ENCODE data around the gene MAF.

Gene MAF

DNA sequence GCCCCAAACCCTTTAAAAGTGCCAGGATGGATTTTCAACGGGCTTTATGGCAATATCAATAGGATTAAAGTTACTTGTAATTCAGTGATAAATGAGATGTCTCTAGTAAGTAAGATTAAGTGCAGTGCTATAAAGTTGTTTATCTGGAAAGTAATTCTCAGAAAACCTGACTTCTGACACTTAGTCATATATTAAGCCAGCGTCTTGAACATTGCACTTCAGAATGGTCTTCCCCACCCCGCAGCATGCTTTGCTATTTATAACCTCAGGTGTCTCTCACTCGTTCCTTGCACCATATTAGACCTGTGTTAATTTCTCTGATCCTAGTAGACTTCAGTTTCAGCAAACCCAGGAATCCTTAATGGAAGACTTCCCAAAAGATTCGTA lies 2.1 kb upstream of the MAF start:
- Mint-ChIP-seq H3K9me3 (no peaks in the 10 kb centered on the region), H3K27me3 (peaks cover 48 to 54% of the 10 kb centered on the region in 2 donors), H3K4me3 (no peak overlapping the region), H3K36me3 (no peaks in the 10 kb centered on the region), H3K27ac (no peak overlapping the region), H3K4me1 (peaks cover 20 to 36% of the 10 kb centered on the region in 2 donors)
- DNase-seq (no peak), ATAC-seq (replicated peaks) (no peak)

DNA sequence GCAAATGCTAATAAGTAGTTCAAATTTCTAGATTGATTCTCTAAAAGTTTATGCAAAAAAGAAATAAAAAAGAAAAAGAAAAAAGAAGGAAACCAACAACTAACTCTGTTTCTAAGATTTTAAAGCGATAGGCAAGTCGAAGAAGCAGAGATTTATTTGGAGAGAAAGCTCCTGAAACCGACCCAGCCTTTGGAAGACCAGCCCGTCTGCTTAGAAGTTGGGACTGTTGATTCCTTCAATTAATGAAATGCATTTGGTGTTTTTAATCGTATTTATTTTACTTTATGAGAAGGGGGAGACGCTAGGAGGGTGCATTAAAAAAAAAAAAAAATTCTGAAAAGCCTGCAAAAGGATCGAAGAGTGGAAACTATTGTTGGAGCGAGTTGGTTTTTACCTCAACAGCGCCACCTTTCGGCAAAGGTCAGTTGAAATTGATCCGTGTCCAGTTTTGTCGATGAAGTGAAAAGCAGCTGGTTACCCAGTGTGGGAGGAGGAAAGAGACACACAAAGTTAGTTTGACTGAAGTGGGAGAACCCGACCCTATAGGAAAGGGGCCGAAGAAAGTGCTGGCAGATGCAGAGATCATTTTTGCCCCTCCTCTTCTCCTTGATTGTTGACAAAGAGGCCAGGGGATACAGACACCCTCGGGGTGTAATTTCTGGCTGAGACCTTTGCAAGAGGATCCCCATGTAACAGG lies 1.5 kb upstream of the MAF start:
- no peaks in the 10 kb centered on the region for H3K9me3 Mint-ChIP-seq
- H3K4me1 Mint-ChIP-seq = peaks cover 20 to 36% of the 10 kb centered on the region in 2 donors
- no peaks in the 10 kb centered on the region for H3K36me3 Mint-ChIP-seq
- ATAC-seq (replicated peaks) (peak in 1 of 2 donors; percentile 18), DNase-seq (peak; percentile 52)
- H3K27ac Mint-ChIP-seq = no peak overlapping the region
- peaks cover 48 to 53% of the 10 kb centered on the region in 2 donors for H3K27me3 Mint-ChIP-seq
- H3K4me3 Mint-ChIP-seq = peak overlapping the region; percentile 89 to 91

DNA sequence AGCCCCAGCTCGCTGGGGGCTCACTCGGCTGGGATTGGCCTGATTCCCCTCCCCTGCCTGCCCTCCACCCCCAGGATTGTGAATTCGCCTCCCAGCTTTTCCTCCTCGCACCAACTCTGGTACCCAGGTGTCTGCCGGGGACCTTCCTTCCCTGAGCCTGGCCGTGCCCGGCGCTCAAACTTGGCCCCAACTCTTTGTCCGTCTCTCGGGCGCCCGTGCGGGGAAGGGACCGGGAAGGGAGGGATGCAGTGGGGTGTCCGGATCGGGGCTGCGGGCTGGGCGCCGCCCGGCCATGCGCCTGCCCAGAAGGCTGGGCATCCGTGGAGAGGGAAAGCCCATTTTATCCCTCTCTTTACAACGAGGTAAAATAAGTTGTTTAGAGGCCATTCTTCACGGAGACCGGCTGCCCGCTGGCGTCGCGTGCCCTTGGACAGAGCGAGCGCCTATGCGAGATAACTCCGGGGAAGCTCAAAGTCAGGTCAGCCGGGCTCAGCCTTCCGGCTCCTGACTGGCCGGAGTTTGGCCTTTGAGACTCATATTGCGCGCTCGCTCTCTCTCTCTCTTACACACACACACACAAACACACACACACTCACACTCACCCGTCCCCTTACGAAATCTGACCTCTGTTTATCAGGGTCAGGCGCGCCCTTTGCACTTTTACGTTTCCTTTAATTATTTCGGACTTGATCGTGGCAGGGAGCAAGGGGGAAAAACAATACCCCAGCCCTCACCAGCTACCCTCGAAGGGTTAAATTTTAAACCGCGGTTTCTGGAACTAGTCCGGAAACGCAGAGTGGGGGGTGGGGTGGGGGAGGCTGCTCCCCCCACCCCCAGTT lies 774 bp upstream of the MAF start:
- ATAC-seq (replicated peaks) = peak in 1 of 2 donors; percentile 7
- Mint-ChIP-seq H3K9me3 (no peaks in the 10 kb centered on the region), H3K4me1 (peaks cover 19 to 36% of the 10 kb centered on the region in 2 donors), H3K4me3 (peak overlapping the region; percentile 89 to 91), H3K27me3 (peaks cover 50 to 53% of the 10 kb centered on the region in 2 donors), H3K27ac (no peak overlapping the region), H3K36me3 (no peaks in the 10 kb centered on the region)
- DNase-seq = no peak

DNA sequence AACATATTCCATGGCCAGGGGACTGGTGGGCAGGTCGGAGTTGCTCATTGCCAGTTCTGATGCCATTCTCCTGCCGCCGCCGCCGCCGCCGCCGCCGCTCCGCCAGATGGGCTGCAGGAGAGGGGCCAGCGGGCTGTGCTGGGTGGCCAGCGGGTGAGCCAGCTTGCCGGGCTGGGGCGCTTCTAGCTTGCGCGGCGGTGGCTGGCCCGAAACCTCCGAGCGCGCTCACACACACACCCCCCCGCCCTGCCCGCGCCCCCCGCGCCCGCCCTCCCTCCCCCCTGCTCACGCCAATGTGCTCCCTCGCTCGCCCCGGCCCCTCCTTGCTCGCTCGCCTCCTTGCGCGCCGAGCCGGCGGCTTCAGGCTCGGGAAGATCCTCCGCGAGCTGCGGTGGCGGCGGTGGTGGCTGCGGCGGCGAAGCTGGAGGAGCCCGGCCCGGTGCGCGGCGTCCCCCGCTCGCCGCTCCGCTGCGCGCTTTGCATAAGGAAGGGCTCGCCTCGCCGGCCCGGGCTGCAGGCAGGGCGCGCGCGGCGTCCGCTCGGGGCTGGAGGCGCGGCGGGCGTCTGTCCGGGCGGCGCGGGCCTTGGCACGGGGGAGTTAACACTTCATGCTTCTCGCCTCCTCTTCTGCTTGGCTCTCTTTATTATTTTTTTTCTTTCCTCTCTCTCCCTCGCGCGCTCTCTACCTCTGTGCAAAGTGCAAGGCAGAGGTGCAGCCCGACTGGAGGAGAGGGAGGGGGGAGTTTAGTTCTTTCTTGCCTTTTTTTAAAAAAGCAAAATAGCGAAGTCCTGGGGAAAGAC lies 500 bp downstream of the MAF start:
- H3K4me1 Mint-ChIP-seq = peaks cover 18 to 28% of the 10 kb centered on the region in 2 donors
- ATAC-seq (replicated peaks) = peak; percentile 61
- no peaks in the 10 kb centered on the region for H3K9me3 Mint-ChIP-seq
- DNase-seq = peak; percentile 24
- peak overlapping the region; percentile 87 for H3K27ac Mint-ChIP-seq
- H3K36me3 Mint-ChIP-seq = no peaks in the 10 kb centered on the region
- H3K4me3 Mint-ChIP-seq = peak overlapping the region; percentile 89 to 91
- H3K27me3 Mint-ChIP-seq = peaks cover 46 to 55% of the 10 kb centered on the region in 2 donors

GRCh38 chr16:79599256-79599836 lies 1.2 kb downstream of the MAF start:
- no peak for DNase-seq
- Mint-ChIP-seq H3K4me3 (peak overlapping the region; percentile 83 to 91), H3K36me3 (no peaks in the 10 kb centered on the region), H3K9me3 (no peaks in the 10 kb centered on the region), H3K4me1 (peaks cover 18 to 28% of the 10 kb centered on the region in 2 donors), H3K27ac (peak overlapping the region; percentile 87), H3K27me3 (peaks cover 46 to 56% of the 10 kb centered on the region in 2 donors)
- peak; percentile 4 to 5 for ATAC-seq (replicated peaks)

DNA sequence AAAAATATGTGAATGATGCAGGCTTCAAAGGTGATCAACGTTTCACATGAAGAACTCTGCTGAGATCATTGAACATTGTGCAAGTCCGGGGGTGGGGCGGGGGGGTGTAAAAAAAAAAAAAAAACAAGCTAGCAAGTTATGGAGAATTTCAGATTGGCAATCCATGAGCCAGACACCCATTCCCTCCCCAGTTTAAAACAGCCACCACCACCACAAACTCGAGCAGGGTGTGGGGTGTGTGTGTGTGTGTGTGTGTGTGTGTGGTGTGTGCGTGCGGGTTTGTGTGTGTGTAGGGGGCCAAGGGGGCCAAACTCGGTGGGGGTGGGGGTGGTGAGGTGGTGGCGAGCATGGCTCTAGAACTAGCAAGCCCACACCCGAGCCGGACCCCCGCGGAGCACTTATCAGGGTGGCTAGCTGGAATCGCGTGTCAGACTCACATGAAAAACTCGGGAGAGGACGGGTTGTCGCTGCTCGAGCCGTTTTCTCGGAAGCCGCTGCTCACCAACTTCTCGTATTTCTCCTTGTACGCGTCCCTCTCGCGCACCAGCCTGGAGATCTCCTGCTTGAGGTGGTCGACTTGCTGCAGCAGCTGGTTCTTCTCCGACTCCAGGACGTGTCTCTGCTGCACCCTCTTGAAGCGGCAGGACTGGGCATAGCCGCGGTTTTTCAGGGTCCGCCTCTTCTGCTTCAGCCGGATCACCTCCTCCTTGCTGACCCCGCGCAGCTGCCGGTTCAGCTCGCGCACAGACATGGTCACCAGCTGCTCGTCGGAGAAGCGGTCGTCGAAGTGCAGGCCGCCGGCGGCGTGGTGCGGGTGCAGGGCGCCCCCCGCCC lies 2.0 kb downstream of the MAF start:
- no peak for ATAC-seq (replicated peaks)
- Mint-ChIP-seq H3K9me3 (no peaks in the 10 kb centered on the region), H3K4me1 (peaks cover 18 to 28% of the 10 kb centered on the region in 2 donors), H3K36me3 (no peaks in the 10 kb centered on the region), H3K4me3 (peak overlapping the region; percentile 66 to 69), H3K27me3 (peaks cover 43 to 50% of the 10 kb centered on the region in 2 donors), H3K27ac (peak overlapping the region; percentile 60)
- DNase-seq = peak; percentile 4

- ATAC-seq (replicated peaks) (no peak), DNase-seq (no peak)
- H3K27me3 Mint-ChIP-seq = peaks cover 49 to 56% of the 10 kb centered on the region in 2 donors
- no peaks in the 10 kb centered on the region for H3K36me3 Mint-ChIP-seq
- no peaks in the 10 kb centered on the region for H3K9me3 Mint-ChIP-seq
- H3K4me3 Mint-ChIP-seq = peak overlapping the region; percentile 53 to 69
- peak overlapping the region; percentile 60 for H3K27ac Mint-ChIP-seq
- peaks cover 18 to 28% of the 10 kb centered on the region in 2 donors for H3K4me1 Mint-ChIP-seq
Observed at GRCh38 chr16:79598063-79598347, 2.5 kb downstream of the MAF start.

DNA sequence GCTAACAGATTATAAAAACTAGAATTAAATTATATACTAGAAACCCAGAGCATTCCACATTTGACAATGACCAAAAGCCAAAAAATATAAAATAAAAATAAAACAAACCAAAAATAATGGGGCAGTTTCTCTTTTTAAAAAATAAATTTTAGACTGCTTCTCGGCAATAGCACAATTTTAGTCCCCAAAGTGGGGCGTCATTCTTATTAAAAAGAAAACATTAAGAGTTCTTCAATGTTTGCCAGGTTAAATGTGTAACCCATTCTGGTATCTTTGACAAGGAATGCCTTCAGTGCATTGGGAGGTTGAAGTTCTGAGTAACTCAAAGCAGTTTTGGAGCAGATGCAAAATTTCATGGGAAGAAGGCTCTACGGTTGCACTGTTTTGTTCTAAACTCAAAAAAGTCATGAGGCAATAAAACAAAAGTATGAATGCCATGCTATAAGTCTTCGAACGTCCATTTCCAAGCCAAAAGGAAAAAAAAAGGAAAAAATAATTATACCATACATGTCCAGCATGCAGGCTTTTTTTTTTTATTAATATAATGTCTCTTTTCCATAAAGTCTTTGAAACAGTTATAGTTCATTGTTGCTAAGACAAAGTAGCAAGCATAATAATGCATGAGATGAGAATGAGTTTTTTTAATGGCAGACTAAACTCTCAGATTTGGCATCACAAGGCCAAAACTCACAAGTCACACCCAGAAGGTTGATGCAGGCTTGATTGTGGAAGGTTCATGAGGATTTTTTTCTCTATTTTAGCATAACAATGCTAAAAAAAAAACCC lies 3.1 kb downstream of the MAF start:
- H3K36me3 Mint-ChIP-seq = no peaks in the 10 kb centered on the region
- no peaks in the 10 kb centered on the region for H3K9me3 Mint-ChIP-seq
- peaks cover 54 to 56% of the 10 kb centered on the region in 2 donors for H3K27me3 Mint-ChIP-seq
- peaks cover 18 to 28% of the 10 kb centered on the region in 2 donors for H3K4me1 Mint-ChIP-seq
- no peak for DNase-seq
- H3K4me3 Mint-ChIP-seq = no peak overlapping the region
- no peak overlapping the region for H3K27ac Mint-ChIP-seq
- ATAC-seq (replicated peaks) = no peak

GRCh38 chr16:79595931-79596450 lies 4.5 kb downstream of the MAF start:
- Mint-ChIP-seq H3K27ac (no peak overlapping the region), H3K27me3 (peaks cover 64 to 69% of the 10 kb centered on the region in 2 donors), H3K4me1 (peaks cover 11 to 14% of the 10 kb centered on the region in 2 donors), H3K9me3 (no peaks in the 10 kb centered on the region), H3K36me3 (no peaks in the 10 kb centered on the region), H3K4me3 (no peak overlapping the region)
- ATAC-seq (replicated peaks) (no peak), DNase-seq (no peak)

- peaks cover 69 to 76% of the 10 kb centered on the region in 2 donors for H3K27me3 Mint-ChIP-seq
- H3K4me3 Mint-ChIP-seq = no peak overlapping the region
- H3K4me1 Mint-ChIP-seq = peaks cover 7 to 8% of the 10 kb centered on the region in 2 donors
- no peak overlapping the region for H3K27ac Mint-ChIP-seq
- no peaks in the 10 kb centered on the region for H3K36me3 Mint-ChIP-seq
- DNase-seq (no peak), ATAC-seq (replicated peaks) (no peak)
- no peaks in the 10 kb centered on the region for H3K9me3 Mint-ChIP-seq
Observed at GRCh38 chr16:79595231-79595641, 5.3 kb downstream of the MAF start.

GRCh38 chr16:79593754-79594153 lies 6.8 kb downstream of the MAF start:
- H3K27me3 Mint-ChIP-seq = peaks cover 62 to 76% of the 10 kb centered on the region in 2 donors
- no peaks in the 10 kb centered on the region for H3K36me3 Mint-ChIP-seq

GRCh38 chr16:79593074-79593531 lies 7.4 kb downstream of the MAF start:
- no peak for DNase-seq
- H3K27ac Mint-ChIP-seq = no peak overlapping the region
- H3K27me3 Mint-ChIP-seq = peaks cover 56 to 75% of the 10 kb centered on the region in 2 donors
- H3K9me3 Mint-ChIP-seq = no peaks in the 10 kb centered on the region
- H3K36me3 Mint-ChIP-seq = no peaks in the 10 kb centered on the region
- no peak for ATAC-seq (replicated peaks)
- no peaks in the 10 kb centered on the region for H3K4me1 Mint-ChIP-seq
- H3K4me3 Mint-ChIP-seq = no peak overlapping the region

More at GRCh38 chr16:79593754-79594153, 6.8 kb downstream of the MAF start:
- Mint-ChIP-seq H3K4me1 (peaks cover 0 to 3% of the 10 kb centered on the region in 2 donors), H3K4me3 (no peak overlapping the region), H3K9me3 (no peaks in the 10 kb centered on the region), H3K27ac (no peak overlapping the region)
- DNase-seq = no peak
- no peak for ATAC-seq (replicated peaks)
